ENCODE results near the gene RGS6.

- TF ChIP-seq CTCF (IDR thresholded peaks at IDR 0.05; ENCODE audit: low read depth, low read length, poor library complexity, severe bottlenecking) (no peak), EZH2phosphoT487 (IDR thresholded peaks at IDR 0.05; ENCODE audit: borderline replicate concordance, low read length) (no peak)
Measured at GRCh38 chr14:72439707-72440106, 507.5 kb downstream of the RGS6 start.

All from DOHH2 (cell line).